Heart left ventricle (tissue), 16 donors: ENCODE measurements around the gene MAML3. TPM values are rescaled to one million over a fixed set of nuclear protein-coding genes. Genes with fewer than 3 reads are reported as not detected.

Source experiments
- ATAC-seq, 4 donors: fragments of 200-7000 bp; cut with Tn5 transposase; one replicate each; pipeline ENCODE4 v1.9.1; 2020 to 2022; ENCODE audit warnings: moderate library complexity in 4 of 4, mild to moderate bottlenecking in 3 of 4, moderate number of reproducible peaks in 1 of 4
- DNase-seq, 5 donors: peaks; one replicate each; pipeline ENCODE4 v3.0.0-alpha.2; 2020
- H3K27ac ChIP-seq, 12 donors: fragments of 200-600 bp; sonication (generic) in 4 of 12; one replicate each; pipeline versions ENCODE4 v1.5.0 to v1.8.0; 2016 to 2022; ENCODE audit warnings: mild to moderate bottlenecking in 2 of 12
- H3K27me3 ChIP-seq, 9 donors: fragments of 200-600 bp; sonication (generic) in 2 of 9; one replicate each; pipeline versions ENCODE4 v1.5.1 to v1.8.0; 2016 to 2022; ENCODE audit warnings: mild to moderate bottlenecking in 3 of 9
- H3K36me3 ChIP-seq, 9 donors: fragments of 200-600 bp; sonication (generic) in 2 of 9; one replicate each; pipeline versions ENCODE4 v1.5.0 to v1.8.0; 2018 to 2022; ENCODE audit warnings: mild to moderate bottlenecking in 2 of 9
- H3K4me1 ChIP-seq, 12 donors: fragments of 200-600 bp; sonication (generic) in 4 of 12; one replicate each; pipeline versions ENCODE4 v1.5.0 to v1.8.0; 2016 to 2022; ENCODE audit warnings: mild to moderate bottlenecking in 3 of 12
- H3K4me3 ChIP-seq, 12 donors: fragments of 200-600 bp; sonication (generic) in 4 of 12; one replicate each; pipeline versions ENCODE4 v1.5.0 to v1.8.0; 2017 to 2022; ENCODE audit warnings: mild to moderate bottlenecking in 9 of 12, moderate library complexity in 4 of 12
- H3K9me3 ChIP-seq, 12 donors: fragments of 200-600 bp; sonication (generic) in 4 of 12; one replicate each; pipeline versions ENCODE4 v1.5.0 to v1.8.0; 2016 to 2022; ENCODE audit warnings: mild to moderate bottlenecking in 1 of 12
- CTCF ChIP-seq, 12 donors: fragments of 200-600 bp; sonication (generic) in 4 of 12; IDR thresholded peaks; one replicate each; pipeline versions ENCODE4 v1.5.0 to v1.8.0; 2018 to 2022; ENCODE audit warnings: antibody characterized with exemption in 12 of 12, mild to moderate bottlenecking in 5 of 12
- POLR2A ChIP-seq, 2 donors: fragments of 450-650 bp; IDR thresholded peaks; one replicate each; pipeline ENCODE4 v1.6.1; 2017; ENCODE audit warnings: antibody characterized with exemption in 2 of 2, mild to moderate bottlenecking in 2 of 2, moderate library complexity in 2 of 2
- WGBS, 4 donors: extraction: QIAGEN DNeasy Blood & Tissue Kit in 2 of 4; methylation state at CpG; one replicate each; pipeline versions ENCODE4 v1.1.5 to v1.1.7; 2013 to 2018; 5-methylcytosine and 5-hydroxymethylcytosine counted together
- intact Hi-C, 10 donors: fragments of 100-400 bp; cut with DNase I; formaldehyde crosslinking; loops; one replicate each; pipeline versions ENCODE4 v1.11.1 to v1.14.2; 2022
- polyA plus RNA-seq, 2 donors: library from polyadenylated mRNA; stranded (reverse); fragments of 200-250 nt; gene quantifications; one replicate each; pipeline ENCODE4 v1.2.3, GENCODE V29; 2013
- total RNA-seq, 9 donors: library from RNA; depleted of rRNA in 2 of 9; stranded (reverse); fragments of >200 nt in 2 of 9; fragmentation: NEBNext Ultra II Directional in 3 of 9; extraction: Animal tissue kit (Norgen Biotek cat#: 25700) in 3 of 9; gene quantifications; one replicate each; pipeline versions ENCODE4 v1.1.0 to v1.2.4, GENCODE V29; 2016 to 2023
- donor health status: ischemic (EF 13 %, LVEDD 7.1; RV severe dilation, severe dysfunction).
- donor health status: healthy with polysubstance abuse.
- donor health status: DM: no; HTN: yes; CAD: no.
- donor health status: DM: no; HTN: no; CAD: no.
- donor health status: ischemic (EF 25% LVEDD 6.9; RV normal size, moderate dysfunction).
- donor health status: ischemic (EF 25% LVEDD 5.7; RV mildly dilated, moderate dysfunction).
- donor health status: healthy.
- donor health status: DM: yes; HTN: yes; CAD: no.
- donor health status: ischemic (EF 35%, LVEDD 5.7; RV mildly dilated, moderate dysfunction).
- donor health status: nonischemic (EF 11% LVEDD 7.7; RV severe dilation, severe dysfunction).
- donor health status: DM: yes; HTN: yes; CAD: no.
- donor health status: PGD.
- donor health status: ischemic (EF 29% LVEDD 5.4; RV normal size, mild dysfunction).
- donor health status: nonischemic (EF 23%, LVEDD 6.1; RV moderate dilation, normal function).

MAML3 gene
- total and polyA plus RNA-seq, 11 donors, result 0.76 to 5.9 (median 2.4) TPM

- TF ChIP-seq POLR2A (IDR thresholded peaks at IDR 0.05) (no peak), CTCF (IDR thresholded peaks at IDR 0.05) (no peak)
- peak overlapping the region in 9 of 12 donors; percentile 67 to 93 (median 85) for H3K27ac ChIP-seq
- peaks cover 0 to 71% (median 47%) of the 10 kb centered on the region in 12 donors for H3K4me1 ChIP-seq
- DNase-seq, result no peak
- intact Hi-C loops, result loop anchor here in 7 of 10 donors (2.0 to 10.0 kb wide), 17 partner anchors 81 to 591 kb away; partner anchors contain the start of gene MAML3 (in 1 of the 7)
- no peaks in the 10 kb centered on the region for H3K27me3 ChIP-seq
- WGBS, 4 donors, result 73 to 79% (median 75%) methylated on average over 5 of the region's 5 CpGs
- peak overlapping the region in 1 of 12 donors; percentile 56 for H3K4me3 ChIP-seq
- no peaks in the 10 kb centered on the region for H3K36me3 ChIP-seq
- no peaks in the 10 kb centered on the region for H3K9me3 ChIP-seq
- ATAC-seq, result no peak
Measured at GRCh38 chr4:139736274-139736660, 417.7 kb downstream of the MAML3 start.

DNA sequence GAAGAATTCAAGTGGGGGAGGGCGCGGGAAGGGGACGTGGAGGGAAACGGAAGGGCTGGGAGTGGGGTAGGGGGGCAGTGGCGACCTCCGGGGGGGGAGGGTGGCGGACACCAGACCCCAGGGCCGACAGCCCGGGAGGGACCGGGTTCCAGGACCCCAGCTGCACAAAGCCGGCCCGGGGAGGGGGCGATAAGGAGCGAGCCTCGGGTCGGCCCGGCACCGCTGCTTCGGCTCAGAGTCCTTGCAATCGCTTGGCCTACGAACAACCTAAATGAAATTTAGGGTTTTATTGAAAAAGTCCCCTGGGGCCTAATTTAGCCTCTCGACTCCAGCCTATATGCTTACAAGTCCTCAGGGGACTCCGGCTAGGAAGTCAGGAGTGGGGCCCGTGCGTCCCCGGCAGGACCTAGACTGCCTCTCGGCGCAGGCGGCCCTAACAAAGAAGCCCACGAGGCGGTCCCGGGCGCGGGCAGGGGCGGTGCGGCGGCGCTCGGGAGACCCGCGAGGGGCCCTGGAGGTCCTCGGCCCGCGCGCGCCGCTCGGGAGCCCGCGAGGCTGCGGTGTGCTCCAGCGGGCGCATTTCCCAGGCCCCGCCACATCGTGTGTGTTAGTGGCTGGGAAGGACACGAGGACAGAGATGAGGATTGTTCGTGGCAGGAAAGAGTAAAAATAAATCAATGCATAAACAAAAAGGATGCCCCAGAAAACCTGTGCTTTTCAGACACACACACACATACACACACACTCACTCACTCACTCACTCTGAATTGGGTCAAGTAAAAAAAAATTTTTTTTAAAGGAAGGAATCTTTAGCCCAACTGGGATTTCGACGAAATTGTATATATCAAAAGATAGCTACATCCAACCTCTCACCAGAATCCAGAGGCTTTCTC is 418.4 kb downstream of the MAML3 start:
- Histone ChIP-seq H3K4me3 (peak overlapping the region; percentile 2 to 70 (median 54)), H3K4me1 (peaks cover 0 to 64% (median 40%) of the 10 kb centered on the region in 12 donors), H3K9me3 (no peaks in the 10 kb centered on the region), H3K27ac (peak overlapping the region; percentile 53 to 93 (median 82)), H3K36me3 (no peaks in the 10 kb centered on the region), H3K27me3 (no peaks in the 10 kb centered on the region)
- ATAC-seq (peak in 3 of 4 donors; percentile 1 to 8 (median 4)), DNase-seq (peak; percentile 35 to 69 (median 45))
- 17 to 27% (median 23%) methylated on average over 57 to 59 of the region's 59 CpGs for WGBS, 4 donors
- TF ChIP-seq POLR2A (IDR thresholded peaks at IDR 0.05), result no peak
- TF ChIP-seq CTCF (IDR thresholded peaks at IDR 0.05), result no peak
- intact Hi-C loops, result loop anchor here in 9 of 10 donors (1.0 to 10.0 kb wide), 27 partner anchors 27 to 593 kb away; partner anchors contain the start of gene MAML3 (in 3 of the 9)

DNA sequence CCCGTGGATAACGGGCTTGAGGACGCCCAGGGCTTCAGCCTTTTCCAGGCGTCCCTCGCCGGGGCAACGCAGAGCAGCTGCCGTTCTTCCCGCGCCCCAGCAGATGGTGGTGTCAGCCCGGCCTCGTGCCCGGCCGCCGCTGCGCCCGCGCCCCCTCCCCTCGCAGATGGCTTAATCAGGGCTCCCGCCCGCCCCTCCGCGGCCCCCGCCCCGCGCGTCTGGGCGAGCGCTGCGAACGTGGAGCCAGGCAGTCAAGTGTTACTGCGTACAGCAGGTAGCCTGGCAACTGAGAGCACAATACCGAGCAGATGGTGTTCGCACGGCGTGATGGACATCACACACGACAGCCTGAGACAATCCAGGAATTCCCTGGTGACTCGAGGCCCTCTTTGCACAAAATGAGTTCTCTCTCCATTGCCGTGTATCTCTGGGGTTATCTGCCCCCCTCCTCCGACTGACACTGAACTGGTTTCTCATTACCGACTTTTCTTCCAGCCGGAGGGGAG is 419.1 kb downstream of the MAML3 start:
- DNase-seq, result peak; percentile 92 to 93 (median 93)
- 0 to 1% (median 0%) methylated on average over 18 to 42 of the region's 42 CpGs for WGBS, 4 donors

More for the DNA sequence above, 419.1 kb downstream of the MAML3 start:
- Histone ChIP-seq H3K4me3 (peak overlapping the region; percentile 3 to 70 (median 54)), H3K9me3 (no peaks in the 10 kb centered on the region), H3K36me3 (peaks cover 0 to under 1% (median 0%) of the 10 kb centered on the region in 9 donors), H3K27me3 (no peaks in the 10 kb centered on the region), H3K4me1 (peaks cover 0 to 57% (median 34%) of the 10 kb centered on the region in 12 donors), H3K27ac (peak overlapping the region; percentile 53 to 93 (median 82))
- intact Hi-C loops, result loop anchor here (1.0 to 10.0 kb wide), 31 partner anchors 28 to 597 kb away; partner anchors contain the start of gene MAML3 (in 5 of the 10)
- TF ChIP-seq POLR2A (IDR thresholded peaks at IDR 0.05) (peak in 1 of 2 donors; percentile 27), CTCF (IDR thresholded peaks at IDR 0.05) (peak; percentile 73 to 97 (median 92))
- ATAC-seq, result peak; percentile 93 to 96 (median 96)
